K562 (cell line): ENCODE measurements around the gene DNAAF8. TPM values are rescaled to one million over a fixed set of nuclear protein-coding genes. Genes with fewer than 3 reads are reported as not detected.

Experiments used
- ATAC-seq: fragments of 200-7000 bp; cut with Tn5 transposase; 3 replicates; pipeline ENCODE4 v1.9.1; 2020; ENCODE audit warnings: moderate library complexity
- BruUV-seq: library from RNA; stranded (reverse); fragments of 400-500 nt; replicated peaks from 2 replicates; lab custom pipeline; 2021; lab: Mats Ljungman, UMichigan
- CTCF ChIA-PET: fragments of 300-600 bp; formaldehyde crosslinking; extraction: SDS; loops from one replicate; lab custom pipeline; 2021; ENCODE audit warnings: low intra/inter-chr PET ratio; lab: Yijun Ruan, JAX
- POLR2A ChIA-PET: fragments of 300-600, 350-650 bp; sonication (Branson Sonifier 250); formaldehyde crosslinking; extraction: SDS; loops from one replicate; lab custom pipeline; 2021; ENCODE audit warnings: antibody characterized with exemption, inconsistent platforms; lab: Yijun Ruan, JAX
- DNase-seq, 4 experiments: peaks; one replicate each; pipeline versions ENCODE4 v3.0.0 to v3.0.0-alpha.2; 2011 to 2018; ENCODE audit warnings: low spot score in 3 of 4, mixed read lengths in 3 of 4; ENCODE audit errors: extremely low read depth in 1 of 4
- FAIRE-seq: peaks from 2 replicates; lab custom pipeline; 2011; peaks lifted over from hg19 to GRCh38; lab: Jason Lieb, UNC
- H2AFZ ChIP-seq: 2 replicates; pipeline ENCODE4 v1.6.0; 2011; ENCODE audit warnings: low read depth, low read length, control low read depth, inconsistent platforms
- H3K27ac ChIP-seq: fragments of 200-600 bp; 3 replicates; pipeline ENCODE4 v1.8.0; 2011; ENCODE audit warnings: low read depth, mild to moderate bottlenecking, control low read depth, inconsistent platforms, low read length, moderate library complexity, mixed read lengths; ENCODE audit errors: extremely low read depth
- H3K27me3 ChIP-seq, 2 experiments: fragments of 300-600 bp in 1 of 2; 2 replicates in 1 of 2; 3 replicates in 1 of 2; pipeline versions ENCODE4 v1.6.0 to v1.8.0; 2011; ENCODE audit warnings: inconsistent platforms in 2 of 2, low read length in 2 of 2, mild to moderate bottlenecking in 1 of 2, mixed read lengths in 1 of 2, moderate library complexity in 1 of 2; ENCODE audit not compliant: control insufficient read depth in 2 of 2, insufficient read depth in 2 of 2
- H3K36me3 ChIP-seq: fragments of 300-600 bp; 3 replicates; pipeline ENCODE4 v1.8.0; 2011; ENCODE audit warnings: mild to moderate bottlenecking, low read length, inconsistent platforms; ENCODE audit not compliant: control insufficient read depth, insufficient read depth
- H3K4me1 ChIP-seq, 2 experiments: fragments of 200-600 bp in 1 of 2; replicated peaks in 1 of 2; 2 replicates in 1 of 2; 3 replicates in 1 of 2; pipeline versions ENCODE4 v1.5.1 to v1.8.0; 2011; ENCODE audit warnings: inconsistent platforms in 2 of 2, low read length in 2 of 2, mild to moderate bottlenecking in 1 of 2, mixed read lengths in 1 of 2, moderate library complexity in 1 of 2; ENCODE audit not compliant: control insufficient read depth in 2 of 2, insufficient read depth in 2 of 2
- H3K4me2 ChIP-seq: 2 replicates; pipeline ENCODE4 v1.6.1; 2011; ENCODE audit warnings: low read length, control low read depth, inconsistent platforms, mixed read lengths; ENCODE audit not compliant: insufficient read depth
- H3K4me3 ChIP-seq: fragments of 200-600 bp; sonication (generic), shearing (Covaris generic); 2 replicates; pipeline ENCODE4 v1.5.1; 2016; ENCODE audit warnings: control low read depth, inconsistent platforms
- H3K79me2 ChIP-seq: fragments of 200-600 bp; 3 replicates; pipeline ENCODE4 v1.8.0; 2011; ENCODE audit warnings: low read length, inconsistent platforms; ENCODE audit not compliant: control insufficient read depth, insufficient read depth
- H3K9ac ChIP-seq, 2 experiments: 2 replicates each; pipeline versions ENCODE4 v1.6.0 to v1.6.1; 2011; ENCODE audit warnings: low read depth in 2 of 2, low read length in 2 of 2, control low read depth in 1 of 2, inconsistent platforms in 1 of 2, mild to moderate bottlenecking in 1 of 2, mixed read lengths in 1 of 2; ENCODE audit not compliant: insufficient read depth in 1 of 2
- H3K9me1 ChIP-seq: one replicate; pipeline ENCODE4 v1.6.0; 2011; ENCODE audit warnings: inconsistent platforms, mild to moderate bottlenecking, low read length, moderate library complexity; ENCODE audit not compliant: control insufficient read depth, insufficient read depth
- H3K9me3 ChIP-seq: replicated peaks from 2 replicates; pipeline ENCODE4 v1.5.1; 2011; ENCODE audit warnings: low read depth, low read length, inconsistent platforms; ENCODE audit not compliant: control insufficient read depth, insufficient read depth
- H4K20me1 ChIP-seq: replicated peaks from 2 replicates; pipeline ENCODE4 v1.6.1; 2011; ENCODE audit warnings: low read length, inconsistent platforms, mixed read lengths; ENCODE audit not compliant: control insufficient read depth, insufficient read depth
- CHCHD3 ChIP-seq: fragments of 250-450 bp; sonication (Bioruptor Pico); IDR thresholded peaks from 2 replicates; pipeline ENCODE4 v2.1.2; 2022; ENCODE audit warnings: mild to moderate bottlenecking
- FIP1L1 ChIP-seq: fragments of 200-400 bp; formaldehyde crosslinking; IDR thresholded peaks from 2 replicates; pipeline ENCODE4 v1.6.1; 2018; ENCODE audit warnings: mild to moderate bottlenecking, low read depth, low read length; ENCODE audit not compliant: poor library complexity, severe bottlenecking
- L3MBTL2 ChIP-seq: fragments of 450-650 bp; IDR thresholded peaks from 2 replicates; pipeline ENCODE4 v1.6.1; 2016; ENCODE audit warnings: mild to moderate bottlenecking, moderate library complexity
- MXI1 ChIP-seq: IDR thresholded peaks from 2 replicates; pipeline ENCODE4 v1.6.1; 2011; ENCODE audit warnings: low read depth, mild to moderate bottlenecking, improper control_type of control experiment, low read length
- NEUROD1 ChIP-seq: fragments of 150-350 bp; IDR thresholded peaks from 2 replicates; pipeline ENCODE4 v1.6.1; 2014; ENCODE audit warnings: borderline replicate concordance, low read length, low read depth; ENCODE audit not compliant: partially characterized antibody
- NR3C1 ChIP-seq: sonication (generic); formaldehyde crosslinking; IDR thresholded peaks from 2 replicates; pipeline ENCODE4 v1.8.1; 2022; ENCODE audit warnings: missing genetic modification reagents
- PML ChIP-seq: IDR thresholded peaks from 2 replicates; pipeline ENCODE4 v1.6.1; 2012; ENCODE audit warnings: low read length, inconsistent platforms
- PRDM10 ChIP-seq: fragments of 450-650 bp; IDR thresholded peaks from 2 replicates; pipeline ENCODE4 v1.6.1; 2018; ENCODE audit not compliant: partially characterized antibody
- SAP30 ChIP-seq: fragments of 200-600 bp; sonication (generic); IDR thresholded peaks from 2 replicates; pipeline ENCODE4 v1.6.1; 2012; ENCODE audit warnings: borderline replicate concordance, low read depth, mild to moderate bottlenecking, moderate library complexity, low read length, control low read depth, inconsistent platforms; ENCODE audit not compliant: insufficient read depth, poor library complexity, severe bottlenecking
- SMAD2 ChIP-seq: fragments of 150-350 bp; IDR thresholded peaks from 2 replicates; pipeline ENCODE4 v1.6.1; 2014; ENCODE audit warnings: low read depth, mild to moderate bottlenecking, low read length
- TBL1XR1 ChIP-seq, 2 experiments: IDR thresholded peaks; 2 replicates each; pipeline ENCODE4 v1.6.1; 2012; ENCODE audit warnings: improper control_type of control experiment in 2 of 2, low read length in 2 of 2, mild to moderate bottlenecking in 1 of 2
- TRIM28 ChIP-seq: fragments of 450-650 bp; IDR thresholded peaks from 2 replicates; pipeline ENCODE4 v1.6.1; 2017
- ZNF232 ChIP-seq: sonication (generic); formaldehyde crosslinking; IDR thresholded peaks from 2 replicates; pipeline ENCODE4 v1.8.0; 2022; ENCODE audit warnings: mild to moderate bottlenecking, missing genetic modification reagents
- ZNF263 ChIP-seq: sonication (generic); formaldehyde crosslinking; IDR thresholded peaks from 2 replicates; pipeline ENCODE4 v1.8.0; 2022; ENCODE audit warnings: mild to moderate bottlenecking, missing genetic modification reagents, borderline replicate concordance
- ZNF395 ChIP-seq: fragments of 200-800 bp; sonication (Bioruptor generic); IDR thresholded peaks from 2 replicates; pipeline ENCODE4 v1.6.1; 2017; ENCODE audit warnings: missing genetic modification characterization, missing compliant biosample characterization
- WGBS: fragments of 100-300 bp; shearing (Covaris generic); methylation state at CpG from one replicate; pipeline ENCODE4 v1.1.6; 2016; ENCODE audit warnings: low coverage, mixed read lengths; ENCODE audit not compliant: insufficient coverage; ENCODE audit errors: missing lambda C conversion rate; 5-methylcytosine and 5-hydroxymethylcytosine counted together
- in situ Hi-C: fragments of 300-500 bp; cut with MboI; formaldehyde crosslinking; loops from 4 replicates; pipeline ENCODE4 v1.15.0; 2018; ENCODE audit warnings: inconsistent platforms, mixed read lengths
- intact Hi-C: fragments of 100-400 bp; cut with micrococcal nuclease; formaldehyde crosslinking; loops from 2 replicates; pipeline ENCODE4 v1.14.2; 2022
- polyA plus RNA-seq, 8 experiments: library from polyadenylated mRNA; depleted of rRNA in 4 of 8; stranded (reverse) in 5 of 8; unstranded in 3 of 8; fragments of >200 nt; fragmentation: Nextera tagmentation in 2 of 8; fragmentation: Illumina TruSeq in 1 of 8; extraction: Ambion mirVana in 2 of 8; extraction: Trizol in 1 of 8; gene quantifications; 2 replicates each; pipeline versions ENCODE4 v1.2.1 to v1.2.3, GENCODE V29; 2011 to 2014; ENCODE audit warnings: inconsistent platforms in 1 of 8, missing spikeins in 1 of 8
- total RNA-seq, 7 experiments: library from RNA; depleted of rRNA in 6 of 7; stranded (reverse); fragments of >200 nt in 6 of 7; fragmentation: Illumina TruSeq in 2 of 7; extraction: Trizol in 2 of 7; gene quantifications; 2 replicates each; pipeline versions ENCODE4 v1.2.1 to v1.2.3, GENCODE V29; 2011 to 2021; ENCODE audit warnings: low replicate concordance in 1 of 7

The DNAAF8 gene
- total and polyA plus RNA-seq, 9 of the 15 experiments (the other 6 are each of a cell fraction or from before 2014, with no cell fraction given) = 0.04 to 0.12 (median 0.10) TPM; not detected in 6

GRCh38 chr16:4766875-4767628, 32.7 kb downstream of the DNAAF8 start, which contains the start of gene ZNF500:
Gene ZNF500, minus strand, starts transcription at chr16:4767162. Its CDS starts 1,184 bp downstream, at chr16:4765978.
- Histone ChIP-seq H3K4me1 (peaks cover 21 to 49% of the 10 kb centered on the region in 2 experiments), H3K36me3 (peaks cover 31% of the 10 kb centered on the region; the same call in 2 of the 3 replicates), H3K4me3 (peak within 1 kb of the TSS; percentile 94), H3K9me3 (no peaks in the 10 kb centered on the region), H4K20me1 (no peaks in the 10 kb centered on the region), H3K9ac (peak within 1 kb of the TSS; percentile 88 to 97), H3K27ac (peak within 1 kb of the TSS; percentile 84), H3K4me2 (peak within 1 kb of the TSS; percentile 82), H3K79me2 (peaks cover 21% of the 10 kb centered on the region), H3K27me3 (no peaks in the 10 kb centered on the region), H3K9me1 (no peaks in the 10 kb centered on the region), H2AFZ (peak within 1 kb of the TSS; percentile 91)
- POLR2A ChIA-PET = interaction anchor here (1.3 to 2.3 kb wide), 4 partner anchors 11 to 150 kb away, joined by 3 to 9 read pairs (median 6); partner anchors contain the start of genes ANKS3 and DNAAF8
- CTCF ChIA-PET = no interaction called here
- BruUV-seq = no TSS peak
- peak; percentile 100 for FAIRE-seq
- ATAC-seq = peak; percentile 95
- WGBS = under 1% methylated on average over 61 of the region's 72 CpGs
- in situ Hi-C loops = no loop called here
- intact Hi-C loops = loop anchor here (2.0 kb wide), 1 partner anchor 80 kb away; the partner anchor contains the start of genes GLYR1 and UBN1
- peak; percentile 95 to 99 (median 96) for DNase-seq
- TF ChIP-seq PRDM10 = no peak
- TF ChIP-seq TBL1XR1 (IDR thresholded peaks at IDR 0.05; ENCODE audit: low read length in 2 of 2) = no peak
- peak; percentile 34 for TF ChIP-seq SAP30
- no peak for TF ChIP-seq CHCHD3 (CRISPR knock-in tag)
- peak; percentile 71; the same call in 1 of the 2 replicates for TF ChIP-seq TRIM28
- peak; percentile 86 for TF ChIP-seq L3MBTL2
- TF ChIP-seq NR3C1 (CRISPR knock-in tag) = peak; percentile 60; the same call in 1 of the 2 replicates
- no peak for TF ChIP-seq SMAD2
- TF ChIP-seq ZNF263 (CRISPR knock-in tag) = 0 out of 2 replicates have a peak, but pooled peaks have one; percentile 46
- peak; percentile 34 for TF ChIP-seq FIP1L1
- peak; percentile 43; the same call in 1 of the 2 replicates for TF ChIP-seq ZNF232 (CRISPR knock-in tag)
- no peak; the same call in 1 of the 2 replicates for TF ChIP-seq ZNF395 (CRISPR knock-in tag)
- TF ChIP-seq MXI1 = peak; percentile 57; the same call in 1 of the 2 replicates
- no peak for TF ChIP-seq PML
- TF ChIP-seq NEUROD1 = no peak
